ENCODE data around the gene SLC1A2.

The SLC1A2 gene

GRCh38 chr11:35375332-35376117 is 43.8 kb downstream of the SLC1A2 start:
- no peak for DNase-seq (ENCODE audit: extremely low read depth, insufficient read length)
- Histone ChIP-seq H3K36me3 (ENCODE audit: control insufficient read depth, insufficient read depth, low read length) (no peaks in the 10 kb centered on the region), H3K4me3 (replicated peaks; ENCODE audit: low read depth, low read length) (no peak overlapping the region), H3K27me3 (replicated peaks; ENCODE audit: control insufficient read depth, insufficient read depth, low read length) (no peaks in the 10 kb centered on the region)
- no peak for TF ChIP-seq CTCF (IDR thresholded peaks at IDR 0.05; ENCODE audit: insufficient read depth, low read length, poor library complexity, severe bottlenecking)

GRCh38 chr11:35373284-35373933 is 45.9 kb downstream of the SLC1A2 start:
- H3K36me3 ChIP-seq (ENCODE audit: control insufficient read depth, insufficient read depth, low read length) = no peaks in the 10 kb centered on the region
- DNase-seq (ENCODE audit: extremely low read depth, insufficient read length) = no peak
- H3K4me3 ChIP-seq (replicated peaks; ENCODE audit: low read depth, low read length) = no peak overlapping the region
- TF ChIP-seq CTCF (IDR thresholded peaks at IDR 0.05; ENCODE audit: insufficient read depth, low read length, poor library complexity, severe bottlenecking) = peak; percentile 10
- no peaks in the 10 kb centered on the region for H3K27me3 ChIP-seq (replicated peaks; ENCODE audit: control insufficient read depth, insufficient read depth, low read length)

- Histone ChIP-seq H3K36me3 (ENCODE audit: control insufficient read depth, insufficient read depth, low read length) (no peaks in the 10 kb centered on the region), H3K4me3 (replicated peaks; ENCODE audit: low read depth, low read length) (no peak overlapping the region), H3K27me3 (replicated peaks; ENCODE audit: control insufficient read depth, insufficient read depth, low read length) (no peaks in the 10 kb centered on the region)
- DNase-seq (ENCODE audit: extremely low read depth, insufficient read length) = no peak
- TF ChIP-seq CTCF (IDR thresholded peaks at IDR 0.05; ENCODE audit: insufficient read depth, low read length, poor library complexity, severe bottlenecking) = no peak
Observed at GRCh38 chr11:35372565-35373283, 46.6 kb downstream of the SLC1A2 start.

GRCh38 chr11:35367491-35367890 is 51.9 kb downstream of the SLC1A2 start:
- TF ChIP-seq CTCF (IDR thresholded peaks at IDR 0.05; ENCODE audit: insufficient read depth, low read length, poor library complexity, severe bottlenecking) = no peak
- H3K4me3 ChIP-seq (replicated peaks; ENCODE audit: low read depth, low read length) = no peak overlapping the region
- no peak for DNase-seq (ENCODE audit: extremely low read depth, insufficient read length)
- H3K27me3 ChIP-seq (replicated peaks; ENCODE audit: control insufficient read depth, insufficient read depth, low read length) = no peaks in the 10 kb centered on the region
- no peaks in the 10 kb centered on the region for H3K36me3 ChIP-seq (ENCODE audit: control insufficient read depth, insufficient read depth, low read length)

- no peak for TF ChIP-seq CTCF (IDR thresholded peaks at IDR 0.05; ENCODE audit: insufficient read depth, low read length, poor library complexity, severe bottlenecking)
- DNase-seq (ENCODE audit: extremely low read depth, insufficient read length) = no peak
- no peak overlapping the region for H3K4me3 ChIP-seq (replicated peaks; ENCODE audit: low read depth, low read length)
- H3K36me3 ChIP-seq (ENCODE audit: control insufficient read depth, insufficient read depth, low read length) = no peaks in the 10 kb centered on the region
- no peaks in the 10 kb centered on the region for H3K27me3 ChIP-seq (replicated peaks; ENCODE audit: control insufficient read depth, insufficient read depth, low read length)
Observed at GRCh38 chr11:35366798-35367197, 52.6 kb downstream of the SLC1A2 start.
